Keratinocyte (primary cell): ENCODE measurements around the gene CRYAA.

ENCODE experiments used
- CTCF ChIP-seq, 3 experiments: IDR thresholded peaks in 1 of 3; conservative IDR thresholded peaks in 1 of 3; optimal IDR thresholded peaks in 1 of 3; 2 replicates in 2 of 3; 3 replicates in 1 of 3; pipeline versions ENCODE3 to v1.5.1; 2011; ENCODE audit warnings: low read length in 3 of 3, mild to moderate bottlenecking in 3 of 3, moderate library complexity in 2 of 3, control low read depth in 1 of 3, inconsistent platforms in 1 of 3; ENCODE audit not compliant: insufficient read depth in 2 of 3; ENCODE audit errors: extremely low read depth in 1 of 3
- EZH2 ChIP-seq: IDR thresholded peaks from one replicate; pipeline ENCODE4 v1.6.1; 2012; ENCODE audit warnings: inconsistent platforms, mild to moderate bottlenecking, low read length, moderate library complexity

GRCh38 chr21:43194303-43195120 lies 25.7 kb downstream of the CRYAA start:
- no peak for TF ChIP-seq CTCF (optimal IDR thresholded peaks at IDR 0.05 in 1 of 3, IDR thresholded peaks at IDR 0.05 in 1 of 3, conservative IDR thresholded peaks at IDR 0.05 in 1 of 3; ENCODE audit: extremely low read depth in 1 of 3, insufficient read depth in 2 of 3, low read length in 3 of 3)
- no peak for TF ChIP-seq EZH2
